Heart left ventricle (tissue), 16 donors: ENCODE measurements around the gene COL23A1. TPM values are rescaled to one million over a fixed set of nuclear protein-coding genes. Genes with fewer than 3 reads are reported as not detected.

Source experiments
- ATAC-seq, 4 donors: fragments of 200-7000 bp; cut with Tn5 transposase; one replicate each; pipeline ENCODE4 v1.9.1; 2020 to 2022; ENCODE audit warnings: moderate library complexity in 4 of 4, mild to moderate bottlenecking in 3 of 4, moderate number of reproducible peaks in 1 of 4
- DNase-seq, 5 donors: peaks; one replicate each; pipeline ENCODE4 v3.0.0-alpha.2; 2020
- H3K27ac ChIP-seq, 12 donors: fragments of 200-600 bp; sonication (generic) in 4 of 12; one replicate each; pipeline versions ENCODE4 v1.5.0 to v1.8.0; 2016 to 2022; ENCODE audit warnings: mild to moderate bottlenecking in 2 of 12
- H3K27me3 ChIP-seq, 9 donors: fragments of 200-600 bp; sonication (generic) in 2 of 9; one replicate each; pipeline versions ENCODE4 v1.5.1 to v1.8.0; 2016 to 2022; ENCODE audit warnings: mild to moderate bottlenecking in 3 of 9
- H3K36me3 ChIP-seq, 9 donors: fragments of 200-600 bp; sonication (generic) in 2 of 9; one replicate each; pipeline versions ENCODE4 v1.5.0 to v1.8.0; 2018 to 2022; ENCODE audit warnings: mild to moderate bottlenecking in 2 of 9
- H3K4me1 ChIP-seq, 12 donors: fragments of 200-600 bp; sonication (generic) in 4 of 12; one replicate each; pipeline versions ENCODE4 v1.5.0 to v1.8.0; 2016 to 2022; ENCODE audit warnings: mild to moderate bottlenecking in 3 of 12
- H3K4me3 ChIP-seq, 12 donors: fragments of 200-600 bp; sonication (generic) in 4 of 12; one replicate each; pipeline versions ENCODE4 v1.5.0 to v1.8.0; 2017 to 2022; ENCODE audit warnings: mild to moderate bottlenecking in 9 of 12, moderate library complexity in 4 of 12
- H3K9me3 ChIP-seq, 12 donors: fragments of 200-600 bp; sonication (generic) in 4 of 12; one replicate each; pipeline versions ENCODE4 v1.5.0 to v1.8.0; 2016 to 2022; ENCODE audit warnings: mild to moderate bottlenecking in 1 of 12
- POLR2A ChIP-seq, 2 donors: fragments of 450-650 bp; IDR thresholded peaks; one replicate each; pipeline ENCODE4 v1.6.1; 2017; ENCODE audit warnings: antibody characterized with exemption in 2 of 2, mild to moderate bottlenecking in 2 of 2, moderate library complexity in 2 of 2
- WGBS, 4 donors: extraction: QIAGEN DNeasy Blood & Tissue Kit in 2 of 4; methylation state at CpG; one replicate each; pipeline versions ENCODE4 v1.1.5 to v1.1.7; 2013 to 2018; 5-methylcytosine and 5-hydroxymethylcytosine counted together
- intact Hi-C, 10 donors: fragments of 100-400 bp; cut with DNase I; formaldehyde crosslinking; loops; one replicate each; pipeline versions ENCODE4 v1.11.1 to v1.14.2; 2022
- polyA plus RNA-seq, 2 donors: library from polyadenylated mRNA; stranded (reverse); fragments of 200-250 nt; gene quantifications; one replicate each; pipeline ENCODE4 v1.2.3, GENCODE V29; 2013
- total RNA-seq, 9 donors: library from RNA; depleted of rRNA in 2 of 9; stranded (reverse); fragments of >200 nt in 2 of 9; fragmentation: NEBNext Ultra II Directional in 3 of 9; extraction: Animal tissue kit (Norgen Biotek cat#: 25700) in 3 of 9; gene quantifications; one replicate each; pipeline versions ENCODE4 v1.1.0 to v1.2.4, GENCODE V29; 2016 to 2023
- TF ChIP-seq, protein P1 (sequence below), 12 donors: fragments of 200-600 bp; sonication (generic) in 4 of 12; IDR thresholded peaks; one replicate each; pipeline versions ENCODE4 v1.5.0 to v1.8.0; 2018 to 2022; ENCODE audit warnings: antibody characterized with exemption in 12 of 12, mild to moderate bottlenecking in 5 of 12
- donor health status: ischemic (EF 13 %, LVEDD 7.1; RV severe dilation, severe dysfunction).
- donor health status: healthy with polysubstance abuse.
- donor health status: DM: no; HTN: yes; CAD: no.
- donor health status: DM: no; HTN: no; CAD: no.
- donor health status: ischemic (EF 25% LVEDD 6.9; RV normal size, moderate dysfunction).
- donor health status: ischemic (EF 25% LVEDD 5.7; RV mildly dilated, moderate dysfunction).
- donor health status: healthy.
- donor health status: DM: yes; HTN: yes; CAD: no.
- donor health status: ischemic (EF 35%, LVEDD 5.7; RV mildly dilated, moderate dysfunction).
- donor health status: nonischemic (EF 11% LVEDD 7.7; RV severe dilation, severe dysfunction).
- donor health status: DM: yes; HTN: yes; CAD: no.
- donor health status: PGD.
- donor health status: ischemic (EF 29% LVEDD 5.4; RV normal size, mild dysfunction).
- donor health status: nonischemic (EF 23%, LVEDD 6.1; RV moderate dilation, normal function).

Gene COL23A1
- total and polyA plus RNA-seq, 11 donors: 6.0 to 33.0 (median 18.8) TPM

DNA sequence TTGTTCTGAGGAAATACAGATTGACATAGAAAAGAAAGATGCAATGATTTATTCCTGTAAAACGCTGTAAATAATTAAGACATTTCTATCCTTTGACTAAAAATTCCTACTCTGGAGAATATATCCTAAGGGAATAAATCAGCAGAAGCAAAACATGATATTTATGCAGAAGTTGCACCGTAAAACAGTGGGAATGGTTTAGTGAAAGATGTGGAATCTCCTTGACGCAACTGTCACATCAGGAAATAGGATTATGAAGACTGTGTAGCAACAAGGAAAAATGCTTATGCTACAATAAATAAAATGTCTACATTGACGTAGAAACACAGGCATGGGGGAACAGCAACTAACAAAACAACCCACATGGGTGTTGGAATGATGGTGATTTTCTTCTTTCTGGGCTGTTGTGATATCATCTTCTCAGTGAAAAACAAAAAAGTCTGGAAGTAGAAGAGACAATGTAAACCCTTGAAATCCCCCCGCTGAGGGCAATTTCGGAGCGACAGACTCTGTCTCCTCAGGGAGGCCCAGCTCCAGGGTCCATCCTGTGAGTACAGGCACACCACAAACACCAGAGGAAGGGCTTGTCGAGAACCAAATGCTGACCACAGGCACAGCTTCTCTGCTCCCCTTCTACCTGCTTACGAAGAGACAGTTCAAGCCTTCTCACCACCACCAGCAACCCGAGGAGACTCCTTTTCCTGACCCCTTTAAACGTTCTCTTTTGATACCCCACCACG, 25.2 kb downstream of the COL23A1 start:
- TF ChIP-seq POLR2A (IDR thresholded peaks at IDR 0.05): no peak
- TF ChIP-seq, protein P1, sequence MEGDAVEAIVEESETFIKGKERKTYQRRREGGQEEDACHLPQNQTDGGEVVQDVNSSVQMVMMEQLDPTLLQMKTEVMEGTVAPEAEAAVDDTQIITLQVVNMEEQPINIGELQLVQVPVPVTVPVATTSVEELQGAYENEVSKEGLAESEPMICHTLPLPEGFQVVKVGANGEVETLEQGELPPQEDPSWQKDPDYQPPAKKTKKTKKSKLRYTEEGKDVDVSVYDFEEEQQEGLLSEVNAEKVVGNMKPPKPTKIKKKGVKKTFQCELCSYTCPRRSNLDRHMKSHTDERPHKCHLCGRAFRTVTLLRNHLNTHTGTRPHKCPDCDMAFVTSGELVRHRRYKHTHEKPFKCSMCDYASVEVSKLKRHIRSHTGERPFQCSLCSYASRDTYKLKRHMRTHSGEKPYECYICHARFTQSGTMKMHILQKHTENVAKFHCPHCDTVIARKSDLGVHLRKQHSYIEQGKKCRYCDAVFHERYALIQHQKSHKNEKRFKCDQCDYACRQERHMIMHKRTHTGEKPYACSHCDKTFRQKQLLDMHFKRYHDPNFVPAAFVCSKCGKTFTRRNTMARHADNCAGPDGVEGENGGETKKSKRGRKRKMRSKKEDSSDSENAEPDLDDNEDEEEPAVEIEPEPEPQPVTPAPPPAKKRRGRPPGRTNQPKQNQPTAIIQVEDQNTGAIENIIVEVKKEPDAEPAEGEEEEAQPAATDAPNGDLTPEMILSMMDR (IDR thresholded peaks at IDR 0.05): no peak
- Histone ChIP-seq H3K36me3 (no peaks in the 10 kb centered on the region), H3K27ac (no peak overlapping the region), H3K4me1 (no peaks in the 10 kb centered on the region), H3K4me3 (no peak overlapping the region), H3K27me3 (peaks cover 0 to 5% (median 0%) of the 10 kb centered on the region in 9 donors), H3K9me3 (no peaks in the 10 kb centered on the region)
- intact Hi-C loops: no loop called here
- ATAC-seq (no peak), DNase-seq (no peak)
- 46 to 51% (median 47%) methylated on average over 12 of the region's 12 CpGs for WGBS, 4 donors

DNA sequence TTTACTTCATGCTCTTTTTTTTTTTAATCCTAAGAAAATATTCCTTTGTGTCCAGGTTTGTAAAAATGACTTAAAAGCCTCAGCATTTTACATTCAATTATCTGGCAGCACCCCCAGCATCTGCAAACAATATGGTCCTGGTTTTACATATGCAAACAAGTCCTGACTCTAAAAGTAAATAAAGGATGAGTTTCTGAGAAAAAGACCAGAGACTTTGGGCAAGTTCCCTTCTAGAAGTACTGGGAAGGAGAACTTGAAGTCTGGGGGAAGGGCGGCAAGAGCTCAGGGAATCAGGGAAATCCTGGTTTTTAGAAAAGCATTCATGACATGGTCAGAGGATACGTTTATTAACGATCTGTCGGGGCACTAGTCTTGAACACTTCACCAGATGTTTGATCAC, 25.8 kb downstream of the COL23A1 start:
- Histone ChIP-seq H3K4me1 (no peaks in the 10 kb centered on the region), H3K9me3 (no peaks in the 10 kb centered on the region), H3K36me3 (no peaks in the 10 kb centered on the region), H3K27me3 (peaks cover 0 to 5% (median 0%) of the 10 kb centered on the region in 9 donors), H3K4me3 (no peak overlapping the region), H3K27ac (no peak overlapping the region)
- no peak for ATAC-seq
- TF ChIP-seq POLR2A (IDR thresholded peaks at IDR 0.05): no peak
- TF ChIP-seq, protein P1 (IDR thresholded peaks at IDR 0.05): no peak
- intact Hi-C loops: no loop called here
- 33 to 50% (median 38%) methylated on average over 4 of the region's 4 CpGs for whole genome bisulfite sequencing, 4 donors
- no peak for DNase-seq

DNA sequence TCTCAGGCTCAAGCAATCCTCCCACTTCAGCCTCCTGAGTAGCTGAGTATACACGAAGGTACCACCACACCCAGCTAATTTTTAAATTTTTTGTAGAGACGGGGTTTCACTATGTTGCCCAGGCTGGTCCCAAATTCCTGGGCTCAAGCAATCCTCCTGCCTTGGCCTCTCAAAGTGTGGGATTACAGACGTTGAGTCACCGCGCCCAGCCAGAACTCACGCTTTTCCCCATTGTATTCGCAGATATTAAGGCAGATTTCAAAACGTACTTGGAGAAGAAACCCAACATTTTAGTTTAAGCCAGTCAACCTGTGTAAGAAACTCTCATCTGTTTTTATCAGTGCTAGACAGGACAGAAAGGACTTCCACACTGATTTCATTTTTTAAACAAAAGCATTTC, 26.6 kb downstream of the COL23A1 start:
- H3K4me3 ChIP-seq: no peak overlapping the region
- 84 to 87% (median 86%) methylated on average over 8 of the region's 8 CpGs for WGBS, 4 donors

DNA sequence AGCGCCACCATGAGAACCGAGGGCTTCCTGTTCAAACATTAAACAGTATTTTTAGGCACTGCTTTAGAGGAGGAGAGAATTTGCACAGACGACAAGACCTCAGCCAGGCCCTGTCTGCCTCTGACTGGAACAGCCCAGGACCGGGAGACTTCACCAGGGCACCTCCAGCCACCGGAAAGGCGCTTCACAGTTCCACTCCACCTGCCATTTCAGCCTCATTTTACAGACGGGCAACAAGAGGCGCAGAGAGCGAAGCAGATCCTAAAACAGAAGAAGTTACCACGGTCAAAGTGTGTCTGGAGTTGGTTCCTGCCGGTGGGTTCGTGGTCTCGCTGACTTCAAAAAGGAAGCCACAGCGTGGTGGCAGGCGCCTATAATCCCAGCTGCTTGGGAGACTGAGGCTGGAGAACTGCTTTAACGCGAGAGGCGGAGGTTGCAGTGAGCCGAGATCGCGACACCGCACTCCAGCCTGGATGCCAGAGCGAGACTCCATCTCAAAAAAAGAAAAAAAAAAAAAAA, 28.4 kb downstream of the COL23A1 start:
- intact Hi-C loops: no loop called here
- Histone ChIP-seq H3K4me1 (no peaks in the 10 kb centered on the region), H3K27ac (no peak overlapping the region), H3K36me3 (no peaks in the 10 kb centered on the region), H3K27me3 (peaks cover 0 to 5% (median 0%) of the 10 kb centered on the region in 9 donors), H3K4me3 (no peak overlapping the region), H3K9me3 (no peaks in the 10 kb centered on the region)
- no peak for ATAC-seq
- no peak for DNase-seq
- WGBS, 4 donors: 82 to 92% (median 86%) methylated on average over 21 to 23 of the region's 23 CpGs
- no peak for TF ChIP-seq POLR2A (IDR thresholded peaks at IDR 0.05)
- TF ChIP-seq, protein P1 (IDR thresholded peaks at IDR 0.05): no peak

More for the DNA sequence above, 26.6 kb downstream of the COL23A1 start:
- DNase-seq: no peak
- Histone ChIP-seq H3K4me1 (no peaks in the 10 kb centered on the region), H3K36me3 (no peaks in the 10 kb centered on the region), H3K9me3 (no peaks in the 10 kb centered on the region), H3K27ac (no peak overlapping the region), H3K27me3 (peaks cover 0 to 5% (median 0%) of the 10 kb centered on the region in 9 donors)
- no peak for ATAC-seq
- TF ChIP-seq, protein P1 (IDR thresholded peaks at IDR 0.05): no peak
- TF ChIP-seq POLR2A (IDR thresholded peaks at IDR 0.05): no peak
- intact Hi-C loops: no loop called here
